Erythroblast (primary cell): ENCODE measurements around the gene CLRN2.

Source experiments
- GATA1 ChIP-seq: IDR thresholded peaks from 2 replicates; pipeline ENCODE4 v1.6.1; 2011; ENCODE audit warnings: low read depth, mild to moderate bottlenecking, control low read depth, low read length, moderate library complexity
- POLR2A ChIP-seq: IDR thresholded peaks from 2 replicates; pipeline ENCODE4 v1.6.1; 2011; ENCODE audit warnings: mild to moderate bottlenecking, low read length

DNA sequence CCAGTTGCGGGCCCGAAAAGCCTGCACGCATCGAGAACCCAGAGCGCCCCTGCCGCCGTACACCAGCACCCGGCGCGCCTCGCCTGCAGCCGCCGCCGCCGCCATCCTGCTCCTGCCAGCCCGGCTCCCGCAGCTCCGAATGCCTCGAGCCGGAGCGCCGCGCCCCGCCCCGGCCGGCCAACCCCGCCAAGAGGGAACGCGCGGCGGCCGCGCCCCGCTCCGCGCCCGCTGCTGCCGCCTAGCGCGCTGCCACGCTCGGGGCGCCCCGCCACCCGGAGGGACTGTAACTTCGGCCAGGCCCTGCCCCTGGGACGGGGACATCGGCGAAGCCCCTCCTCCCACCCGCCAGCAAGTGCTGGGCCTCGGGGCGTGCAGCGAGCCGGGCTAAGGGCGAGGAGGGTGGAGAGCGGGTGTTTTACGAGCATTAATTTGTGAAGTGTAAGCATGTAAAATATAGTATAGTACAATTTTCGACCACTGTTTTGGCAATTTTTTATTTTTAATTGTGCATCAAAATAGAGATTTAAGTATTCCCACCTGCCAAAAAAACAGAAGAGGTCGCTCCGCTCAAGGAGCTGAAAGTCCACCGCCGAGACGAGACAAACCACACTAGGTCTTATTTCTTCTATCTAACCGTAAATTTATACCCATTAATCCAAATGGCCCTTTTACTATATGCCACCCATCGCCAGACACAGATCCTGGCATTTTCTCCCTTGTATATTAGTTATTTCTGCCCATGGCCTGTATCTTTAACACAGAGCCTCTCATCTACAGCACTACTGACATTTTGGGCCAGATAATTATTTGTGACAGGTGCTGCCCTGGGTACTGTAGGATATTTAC is 2.8 kb upstream of the CLRN2 start, which contains the start of gene QDPR:
- peak; percentile 35 for TF ChIP-seq POLR2A
- TF ChIP-seq GATA1, result no peak
